Measurements from ENCODE around the gene NAA15. TPM values are rescaled to one million over a fixed set of nuclear protein-coding genes. Genes with fewer than 3 reads are reported as not detected.

Gene NAA15
- total and polyA plus RNA-seq, 2 experiments from 2014 or later: 29.2 to 32.8 TPM

DNA sequence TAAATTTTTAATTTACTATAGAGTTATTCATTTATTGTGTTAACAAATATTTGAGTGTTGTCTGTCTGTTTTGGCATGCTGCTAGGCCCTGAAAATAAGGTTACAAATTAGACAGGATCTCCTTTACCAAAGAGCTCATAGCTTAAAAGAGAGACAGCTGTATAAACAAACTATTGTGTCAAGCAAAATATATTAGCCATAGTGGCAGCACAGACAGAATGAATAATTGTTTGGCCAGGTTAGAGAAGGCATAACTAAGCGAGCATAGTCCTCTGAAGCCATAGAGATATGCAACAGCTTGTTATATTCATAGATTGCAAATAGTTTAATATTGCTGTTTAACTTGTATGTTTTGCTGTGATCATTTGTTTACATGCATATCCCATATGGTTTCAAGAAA is 67.7 kb downstream of the NAA15 start:
- Histone ChIP-seq H3F3A (ENCODE audit: insufficient read depth) (peaks cover 28% of the 10 kb centered on the region), H3K79me2 (ENCODE audit: insufficient read depth) (peaks cover 64% of the 10 kb centered on the region), H3K4me1 (ENCODE audit: insufficient read depth) (peaks cover 18% of the 10 kb centered on the region), H3K36me3 (ENCODE audit: low read depth) (peaks cover 61% of the 10 kb centered on the region), H3K4me3 (no peak overlapping the region), H2AFZ (no peak overlapping the region), H3K9me2 (ENCODE audit: insufficient read depth) (no peaks in the 10 kb centered on the region), H3K9ac (no peak overlapping the region), H3K4me2 (ENCODE audit: unreplicated experiment) (no peak overlapping the region), H3K27ac (no peak overlapping the region), H3K9me3 (ENCODE audit: low read depth) (no peaks in the 10 kb centered on the region), H4K20me1 (ENCODE audit: insufficient read depth) (no peaks in the 10 kb centered on the region; the same call in 1 of the 2 replicates), H3K27me3 (replicated peaks; ENCODE audit: insufficient read depth) (no peaks in the 10 kb centered on the region)
- WGBS, 2 experiments (ENCODE audit: low coverage in 1 of 2, low lambda C conversion rate in 2 of 2, missing lambda C conversion rate in 2 of 2): 100% methylated on average over 1 of the region's 1 CpG
- TF ChIP-seq EZH2phosphoT487 (IDR thresholded peaks at IDR 0.05; ENCODE audit: insufficient read depth, low read depth) (no peak), EZH2 (IDR thresholded peaks at IDR 0.05; ENCODE audit: insufficient read depth, poor library complexity, severe bottlenecking) (no peak)
- in situ Hi-C loops (cut with MboI): no loop called here
- DNase-seq: no peak

DNA sequence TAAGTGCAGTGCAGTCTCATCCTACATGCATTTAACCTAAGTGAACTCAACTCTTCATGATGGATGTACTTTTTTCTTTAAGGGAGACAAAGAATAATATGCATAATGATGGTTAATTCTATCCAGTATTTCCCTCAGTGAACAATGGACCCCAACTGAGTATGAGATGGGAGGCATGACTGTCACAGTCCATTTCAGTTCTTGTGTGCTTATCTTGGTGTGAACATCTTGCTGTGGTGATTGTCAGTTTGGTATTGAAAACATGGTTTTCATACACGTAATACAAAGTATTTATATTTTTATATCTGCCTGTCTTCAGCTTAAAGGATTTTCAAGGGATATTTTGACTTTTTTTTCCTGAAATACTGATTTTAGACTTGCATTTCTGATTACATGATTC is 72.9 kb downstream of the NAA15 start:
- Histone ChIP-seq H3K9me3 (ENCODE audit: low read depth) (no peaks in the 10 kb centered on the region), H4K20me1 (ENCODE audit: insufficient read depth) (no peaks in the 10 kb centered on the region), H3K4me2 (ENCODE audit: unreplicated experiment) (no peak overlapping the region), H3F3A (ENCODE audit: insufficient read depth) (no peaks in the 10 kb centered on the region), H3K4me1 (ENCODE audit: insufficient read depth) (no peaks in the 10 kb centered on the region), H2AFZ (no peak overlapping the region), H3K27me3 (replicated peaks; ENCODE audit: insufficient read depth) (no peaks in the 10 kb centered on the region), H3K9me2 (ENCODE audit: insufficient read depth) (no peaks in the 10 kb centered on the region), H3K4me3 (no peak overlapping the region), H3K79me2 (ENCODE audit: insufficient read depth) (peaks cover 61% of the 10 kb centered on the region), H3K9ac (no peak overlapping the region), H3K27ac (no peak overlapping the region), H3K36me3 (ENCODE audit: low read depth) (peaks cover 57% of the 10 kb centered on the region)
- TF ChIP-seq EZH2 (IDR thresholded peaks at IDR 0.05; ENCODE audit: insufficient read depth, poor library complexity, severe bottlenecking) (no peak), EZH2phosphoT487 (IDR thresholded peaks at IDR 0.05; ENCODE audit: insufficient read depth, low read depth) (no peak)
- WGBS, 2 experiments (ENCODE audit: low coverage in 1 of 2, low lambda C conversion rate in 2 of 2, missing lambda C conversion rate in 2 of 2): 94 to 97% methylated on average over 1 of the region's 1 CpG
- in situ Hi-C loops (cut with MboI): no loop called here
- no peak for DNase-seq

DNA sequence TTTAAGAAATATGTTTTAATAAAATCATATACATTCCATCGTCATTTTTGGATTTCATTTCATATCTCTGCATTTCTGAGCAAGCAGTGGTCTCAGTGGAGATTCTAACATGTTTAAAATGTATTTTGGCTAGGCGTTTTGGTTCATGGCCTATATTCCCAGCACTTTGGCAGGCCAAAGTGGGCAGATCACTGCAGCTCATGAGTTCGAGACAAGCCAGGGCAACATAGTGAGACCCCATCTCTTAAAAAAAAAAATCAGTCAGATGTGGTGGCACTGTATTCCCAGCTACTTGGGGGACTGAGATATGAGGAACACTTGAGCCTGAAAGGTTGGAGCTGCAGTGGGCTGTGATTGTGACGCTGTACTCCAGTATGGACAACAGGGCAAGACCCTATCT is 85.1 kb downstream of the NAA15 start:
- Histone ChIP-seq H3K27ac (no peak overlapping the region), H3K4me2 (ENCODE audit: unreplicated experiment) (no peak overlapping the region), H3K27me3 (replicated peaks; ENCODE audit: insufficient read depth) (no peaks in the 10 kb centered on the region), H3K79me2 (ENCODE audit: insufficient read depth) (no peaks in the 10 kb centered on the region), H3K36me3 (ENCODE audit: low read depth) (peaks cover 42% of the 10 kb centered on the region), H3K4me1 (ENCODE audit: insufficient read depth) (no peaks in the 10 kb centered on the region), H2AFZ (no peak overlapping the region), H3K9ac (no peak overlapping the region), H3K4me3 (no peak overlapping the region), H3F3A (ENCODE audit: insufficient read depth) (peaks cover 17% of the 10 kb centered on the region; the same call in 1 of the 2 replicates), H3K9me2 (ENCODE audit: insufficient read depth) (no peaks in the 10 kb centered on the region), H3K9me3 (ENCODE audit: low read depth) (no peaks in the 10 kb centered on the region), H4K20me1 (ENCODE audit: insufficient read depth) (no peaks in the 10 kb centered on the region)
- 97 to 99% methylated on average over 4 of the region's 4 CpGs for WGBS, 2 experiments (ENCODE audit: low coverage in 1 of 2, low lambda C conversion rate in 2 of 2, missing lambda C conversion rate in 2 of 2)
- in situ Hi-C loops (cut with MboI): no loop called here
- no peak for DNase-seq
- TF ChIP-seq EZH2phosphoT487 (IDR thresholded peaks at IDR 0.05; ENCODE audit: insufficient read depth, low read depth): no peak
- TF ChIP-seq EZH2 (IDR thresholded peaks at IDR 0.05; ENCODE audit: insufficient read depth, poor library complexity, severe bottlenecking): no peak

DNA sequence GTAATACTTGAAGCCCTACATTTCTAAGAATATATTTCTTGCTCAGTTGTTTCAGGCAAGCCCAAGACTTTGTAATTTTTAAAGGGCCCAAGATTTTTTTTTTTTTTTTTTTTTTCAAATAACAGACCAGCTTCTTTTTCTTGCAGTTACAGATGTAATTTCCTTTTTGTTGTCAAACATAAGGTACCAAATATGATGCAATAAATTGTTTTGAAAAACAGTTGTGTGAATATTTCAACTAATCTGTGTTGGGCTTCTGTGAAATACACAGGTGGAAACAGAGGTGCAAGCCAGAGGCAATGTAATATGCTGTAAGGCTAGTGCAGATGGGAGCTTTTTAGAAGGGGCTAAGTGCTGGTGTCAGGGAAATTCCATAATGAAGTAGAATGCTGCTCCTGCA is 87.8 kb downstream of the NAA15 start:
- Histone ChIP-seq H3K9ac (no peak overlapping the region), H3K4me1 (ENCODE audit: insufficient read depth) (peaks cover 16% of the 10 kb centered on the region), H4K20me1 (ENCODE audit: insufficient read depth) (no peaks in the 10 kb centered on the region), H3K36me3 (ENCODE audit: low read depth) (peaks cover 43% of the 10 kb centered on the region), H3K79me2 (ENCODE audit: insufficient read depth) (no peaks in the 10 kb centered on the region), H3K9me2 (ENCODE audit: insufficient read depth) (no peaks in the 10 kb centered on the region), H3K9me3 (ENCODE audit: low read depth) (no peaks in the 10 kb centered on the region), H3K27ac (no peak overlapping the region), H3F3A (ENCODE audit: insufficient read depth) (peaks cover 40% of the 10 kb centered on the region), H2AFZ (no peak overlapping the region), H3K27me3 (replicated peaks; ENCODE audit: insufficient read depth) (no peaks in the 10 kb centered on the region), H3K4me3 (no peak overlapping the region), H3K4me2 (ENCODE audit: unreplicated experiment) (no peak overlapping the region)
- in situ Hi-C loops (cut with MboI): no loop called here
- TF ChIP-seq EZH2 (IDR thresholded peaks at IDR 0.05; ENCODE audit: insufficient read depth, poor library complexity, severe bottlenecking) (no peak), EZH2phosphoT487 (IDR thresholded peaks at IDR 0.05; ENCODE audit: insufficient read depth, low read depth) (no peak)
- no peak for DNase-seq

DNA sequence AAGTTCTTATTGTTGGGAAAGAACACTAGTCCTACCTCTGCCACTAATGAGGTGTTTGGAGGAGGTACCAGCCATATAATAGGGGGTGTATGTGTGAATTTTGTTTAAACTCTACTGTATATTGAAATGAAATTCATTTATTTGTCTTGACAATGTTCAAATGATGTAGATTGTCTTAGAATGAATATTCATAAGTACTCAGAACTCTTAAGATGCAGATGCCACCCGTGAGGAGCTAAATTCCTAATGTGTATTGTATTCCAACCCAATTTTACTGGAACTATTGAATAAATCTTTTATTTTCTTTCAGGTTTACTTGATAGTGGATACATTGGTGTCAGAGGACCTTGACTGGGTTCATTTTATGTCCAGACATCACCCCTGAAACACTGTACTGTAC is 88.7 kb downstream of the NAA15 start:
- Histone ChIP-seq H3K9me2 (ENCODE audit: insufficient read depth) (no peaks in the 10 kb centered on the region), H3K4me3 (no peak overlapping the region), H3K9me3 (ENCODE audit: low read depth) (no peaks in the 10 kb centered on the region), H3K36me3 (ENCODE audit: low read depth) (peaks cover 35% of the 10 kb centered on the region), H4K20me1 (ENCODE audit: insufficient read depth) (no peaks in the 10 kb centered on the region), H2AFZ (no peak overlapping the region), H3K4me2 (ENCODE audit: unreplicated experiment) (no peak overlapping the region), H3K79me2 (ENCODE audit: insufficient read depth) (no peaks in the 10 kb centered on the region), H3F3A (ENCODE audit: insufficient read depth) (peaks cover 40% of the 10 kb centered on the region), H3K4me1 (ENCODE audit: insufficient read depth) (peaks cover 16% of the 10 kb centered on the region), H3K27me3 (replicated peaks; ENCODE audit: insufficient read depth) (no peaks in the 10 kb centered on the region), H3K9ac (no peak overlapping the region), H3K27ac (no peak overlapping the region)
- DNase-seq: no peak
- in situ Hi-C loops (cut with MboI): no loop called here
- WGBS, 2 experiments (ENCODE audit: low coverage in 1 of 2, low lambda C conversion rate in 2 of 2, missing lambda C conversion rate in 2 of 2): 100% methylated on average over 1 of the region's 1 CpG
- TF ChIP-seq EZH2 (IDR thresholded peaks at IDR 0.05; ENCODE audit: insufficient read depth, poor library complexity, severe bottlenecking): no peak
- TF ChIP-seq EZH2phosphoT487 (IDR thresholded peaks at IDR 0.05; ENCODE audit: insufficient read depth, low read depth): no peak
